Panc1 (cell line): ENCODE data around the gene PLCG2.

Source experiments
- POLR2AphosphoS5 ChIP-seq: IDR thresholded peaks from 2 replicates; pipeline ENCODE4 v1.6.1; 2012; ENCODE audit warnings: mild to moderate bottlenecking, low read depth, low read length, moderate library complexity
- TF ChIP-seq, protein P1 (sequence below): fragments of 450-650 bp; IDR thresholded peaks from 2 replicates; pipeline ENCODE4 v1.5.1; 2017; ENCODE audit warnings: mild to moderate bottlenecking
- TF ChIP-seq, protein P2 (sequence below), 2 experiments: IDR thresholded peaks; 2 replicates each; pipeline ENCODE4 v1.6.1; 2011 to 2012; ENCODE audit warnings: low read depth in 2 of 2, control low read depth in 1 of 2, low read length in 1 of 2, mild to moderate bottlenecking in 1 of 2, moderate library complexity in 1 of 2; ENCODE audit not compliant: insufficient read depth in 1 of 2

DNA sequence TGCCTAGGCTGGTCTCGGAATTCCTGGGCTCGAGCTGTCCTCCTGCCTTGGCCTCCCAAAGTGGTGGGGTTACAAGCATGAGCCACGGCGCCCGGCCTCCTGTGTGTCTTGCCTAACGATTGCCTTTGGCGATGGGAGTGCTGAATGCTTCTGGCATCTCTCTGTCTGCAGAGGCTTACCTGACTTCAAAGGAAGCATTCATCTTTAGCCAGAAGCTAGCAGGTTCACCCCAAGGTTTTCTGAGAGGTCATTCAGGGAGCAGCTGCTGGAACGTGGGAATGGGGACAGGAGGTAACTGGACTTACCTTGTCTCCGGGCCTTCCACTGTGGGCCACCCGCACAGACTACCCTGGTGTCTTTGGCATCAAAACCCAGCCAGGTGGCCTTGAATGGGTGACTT, 54.7 kb downstream of the PLCG2 start:
- TF ChIP-seq, protein P1, sequence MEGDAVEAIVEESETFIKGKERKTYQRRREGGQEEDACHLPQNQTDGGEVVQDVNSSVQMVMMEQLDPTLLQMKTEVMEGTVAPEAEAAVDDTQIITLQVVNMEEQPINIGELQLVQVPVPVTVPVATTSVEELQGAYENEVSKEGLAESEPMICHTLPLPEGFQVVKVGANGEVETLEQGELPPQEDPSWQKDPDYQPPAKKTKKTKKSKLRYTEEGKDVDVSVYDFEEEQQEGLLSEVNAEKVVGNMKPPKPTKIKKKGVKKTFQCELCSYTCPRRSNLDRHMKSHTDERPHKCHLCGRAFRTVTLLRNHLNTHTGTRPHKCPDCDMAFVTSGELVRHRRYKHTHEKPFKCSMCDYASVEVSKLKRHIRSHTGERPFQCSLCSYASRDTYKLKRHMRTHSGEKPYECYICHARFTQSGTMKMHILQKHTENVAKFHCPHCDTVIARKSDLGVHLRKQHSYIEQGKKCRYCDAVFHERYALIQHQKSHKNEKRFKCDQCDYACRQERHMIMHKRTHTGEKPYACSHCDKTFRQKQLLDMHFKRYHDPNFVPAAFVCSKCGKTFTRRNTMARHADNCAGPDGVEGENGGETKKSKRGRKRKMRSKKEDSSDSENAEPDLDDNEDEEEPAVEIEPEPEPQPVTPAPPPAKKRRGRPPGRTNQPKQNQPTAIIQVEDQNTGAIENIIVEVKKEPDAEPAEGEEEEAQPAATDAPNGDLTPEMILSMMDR, result no peak
- TF ChIP-seq, protein P2, sequence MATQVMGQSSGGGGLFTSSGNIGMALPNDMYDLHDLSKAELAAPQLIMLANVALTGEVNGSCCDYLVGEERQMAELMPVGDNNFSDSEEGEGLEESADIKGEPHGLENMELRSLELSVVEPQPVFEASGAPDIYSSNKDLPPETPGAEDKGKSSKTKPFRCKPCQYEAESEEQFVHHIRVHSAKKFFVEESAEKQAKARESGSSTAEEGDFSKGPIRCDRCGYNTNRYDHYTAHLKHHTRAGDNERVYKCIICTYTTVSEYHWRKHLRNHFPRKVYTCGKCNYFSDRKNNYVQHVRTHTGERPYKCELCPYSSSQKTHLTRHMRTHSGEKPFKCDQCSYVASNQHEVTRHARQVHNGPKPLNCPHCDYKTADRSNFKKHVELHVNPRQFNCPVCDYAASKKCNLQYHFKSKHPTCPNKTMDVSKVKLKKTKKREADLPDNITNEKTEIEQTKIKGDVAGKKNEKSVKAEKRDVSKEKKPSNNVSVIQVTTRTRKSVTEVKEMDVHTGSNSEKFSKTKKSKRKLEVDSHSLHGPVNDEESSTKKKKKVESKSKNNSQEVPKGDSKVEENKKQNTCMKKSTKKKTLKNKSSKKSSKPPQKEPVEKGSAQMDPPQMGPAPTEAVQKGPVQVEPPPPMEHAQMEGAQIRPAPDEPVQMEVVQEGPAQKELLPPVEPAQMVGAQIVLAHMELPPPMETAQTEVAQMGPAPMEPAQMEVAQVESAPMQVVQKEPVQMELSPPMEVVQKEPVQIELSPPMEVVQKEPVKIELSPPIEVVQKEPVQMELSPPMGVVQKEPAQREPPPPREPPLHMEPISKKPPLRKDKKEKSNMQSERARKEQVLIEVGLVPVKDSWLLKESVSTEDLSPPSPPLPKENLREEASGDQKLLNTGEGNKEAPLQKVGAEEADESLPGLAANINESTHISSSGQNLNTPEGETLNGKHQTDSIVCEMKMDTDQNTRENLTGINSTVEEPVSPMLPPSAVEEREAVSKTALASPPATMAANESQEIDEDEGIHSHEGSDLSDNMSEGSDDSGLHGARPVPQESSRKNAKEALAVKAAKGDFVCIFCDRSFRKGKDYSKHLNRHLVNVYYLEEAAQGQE (IDR thresholded peaks at IDR 0.05; ENCODE audit: insufficient read depth in 1 of 2, low read depth in 2 of 2, low read length in 1 of 2), result no peak
- no peak for TF ChIP-seq POLR2AphosphoS5
